Activated B cell treated with CpG ODN at 0.5 μM for 24 hours (primary cell): ENCODE measurements around the gene PTBP3. TPM values are rescaled to one million over a fixed set of nuclear protein-coding genes. Genes with fewer than 3 reads are reported as not detected.

Source experiments
- ATAC-seq: fragments of 200-7000 bp; cut with Tn5 transposase; one replicate; pipeline ENCODE4 v1.10.0; 2021; ENCODE audit warnings: low read depth, mild to moderate bottlenecking, moderate library complexity
- CTCF ChIA-PET: fragments of 350-600 bp; sonication (Branson Sonifier 250); formaldehyde crosslinking; loops from one replicate; lab custom pipeline; 2021; ENCODE audit warnings: antibody characterized with exemption; lab: Charles Lee
- POLR2A ChIA-PET: fragments of 350-600 bp; sonication (Branson Sonifier 250); formaldehyde crosslinking; loops from one replicate; lab custom pipeline; 2021; ENCODE audit warnings: antibody characterized with exemption; lab: Charles Lee
- DNase-seq: peaks from one replicate; pipeline ENCODE4 v3.0.0; 2022
- H3K27ac Mint-ChIP-seq: one replicate; pipeline ENCODE4 v1.8.0; 2020; ENCODE audit warnings: mixed read lengths
- H3K27me3 Mint-ChIP-seq: one replicate; pipeline ENCODE4 v1.8.0; 2021; ENCODE audit warnings: mixed read lengths
- H3K36me3 Mint-ChIP-seq: one replicate; pipeline ENCODE4 v1.8.0; 2021; ENCODE audit warnings: low read depth, mixed read lengths
- H3K4me1 Mint-ChIP-seq: one replicate; pipeline ENCODE4 v1.8.0; 2021; ENCODE audit warnings: mixed read lengths
- H3K4me3 Mint-ChIP-seq: one replicate; pipeline ENCODE4 v1.8.0; 2020; ENCODE audit warnings: mild to moderate bottlenecking, mixed read lengths
- H3K9me3 Mint-ChIP-seq: one replicate; pipeline ENCODE4 v1.8.0; 2020; ENCODE audit warnings: mixed read lengths
- CTCF ChIP-seq: fragments of 200-600 bp; IDR thresholded peaks from one replicate; pipeline ENCODE4 v1.8.0; 2022; ENCODE audit warnings: antibody characterized with exemption, mild to moderate bottlenecking
- intact Hi-C: fragments of 100-400 bp; cut with micrococcal nuclease; formaldehyde crosslinking; loops from one replicate; pipeline ENCODE4 v1.15.1; 2024
- total RNA-seq: library from RNA; stranded (reverse); gene quantifications from 2 replicates; pipeline ENCODE4 v1.2.3, GENCODE V29; 2022

Gene PTBP3
- total RNA-seq, 1 donor from 2014 or later, result 106 TPM

- Mint-ChIP-seq H3K27me3 (no peaks in the 10 kb centered on the region), H3K27ac (no peak overlapping the region), H3K4me3 (no peak overlapping the region), H3K4me1 (peaks cover 45% of the 10 kb centered on the region), H3K36me3 (no peaks in the 10 kb centered on the region), H3K9me3 (no peaks in the 10 kb centered on the region)
- ChIA-PET CTCF (interaction anchor here (0.7 to 1.2 kb wide), 2 partner anchors 101 to 643 kb away, joined by 3 read pairs; no protein-coding TSS in a partner anchor), POLR2A (interaction anchor here (0.5 to 1.0 kb wide), 3 partner anchors 102 to 157 kb away, joined by 4 to 5 read pairs (median 4); partner anchors contain the start of gene PTBP3)
- ATAC-seq (no peak), DNase-seq (no peak)
- TF ChIP-seq CTCF, result no peak
- intact Hi-C loops, result loop anchor here (5.0 kb wide), 2 partner anchors 34 to 69 kb away; no protein-coding TSS in a partner anchor
Measured at GRCh38 chr9:112176524-112176923, 156.9 kb downstream of the PTBP3 start.

DNA sequence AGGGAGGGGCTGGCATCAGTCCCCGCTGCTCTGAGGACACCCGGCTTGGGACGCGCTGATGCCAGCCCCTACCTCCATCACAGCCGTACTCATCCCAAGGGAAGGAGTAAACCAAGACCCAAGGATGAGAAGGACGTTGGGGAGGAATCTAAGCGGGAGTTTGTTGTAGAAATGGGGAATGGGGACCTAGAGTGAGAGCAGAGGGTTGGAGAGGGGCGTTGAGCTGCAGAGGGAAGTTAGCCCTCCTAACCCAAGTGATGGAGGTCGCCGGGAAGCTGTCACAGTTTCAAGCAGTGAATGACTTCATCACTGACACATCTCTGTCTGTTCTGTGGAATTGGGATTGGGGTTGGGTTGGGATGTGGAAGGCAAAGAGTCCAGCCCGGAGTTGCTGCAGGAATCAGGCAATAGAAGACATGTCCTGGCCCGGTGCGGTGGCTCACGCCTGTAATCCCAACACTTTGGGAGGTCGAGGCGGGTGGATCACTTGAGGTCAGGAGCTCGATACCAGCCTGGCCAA is 157.6 kb downstream of the PTBP3 start:
- peaks cover 43% of the 10 kb centered on the region for H3K4me1 Mint-ChIP-seq
- ChIA-PET CTCF (interaction anchor here (0.7 kb wide), 1 partner anchor 644 kb away, joined by 3 read pairs; no protein-coding TSS in a partner anchor), POLR2A (interaction anchor here (0.5 to 2.4 kb wide), 4 partner anchors 12 to 154 kb away, joined by 3 to 10 read pairs (median 4); no protein-coding TSS in a partner anchor)
- no peak for ATAC-seq
- no peak for TF ChIP-seq CTCF
- no peaks in the 10 kb centered on the region for H3K36me3 Mint-ChIP-seq
- intact Hi-C loops, result loop anchor here (2.0 to 5.0 kb wide), 3 partner anchors 34 to 157 kb away; partner anchors contain the start of gene PTBP3
- DNase-seq, result no peak
- H3K9me3 Mint-ChIP-seq, result no peaks in the 10 kb centered on the region
- H3K27me3 Mint-ChIP-seq, result no peaks in the 10 kb centered on the region
- H3K27ac Mint-ChIP-seq, result peak overlapping the region; percentile 32
- H3K4me3 Mint-ChIP-seq, result peak overlapping the region; percentile 81

- ChIA-PET POLR2A (interaction anchor here (0.5 to 2.4 kb wide), 4 partner anchors 11 to 101 kb away, joined by 3 to 10 read pairs (median 4); no protein-coding TSS in a partner anchor), CTCF (interaction anchor here (1.1 to 1.6 kb wide), 2 partner anchors 12 to 249 kb away, joined by 3 to 5 read pairs; no protein-coding TSS in a partner anchor)
- Mint-ChIP-seq H3K4me3 (peak within 1 kb of the TSS; percentile 85), H3K9me3 (no peaks in the 10 kb centered on the region), H3K27me3 (no peaks in the 10 kb centered on the region), H3K4me1 (peaks cover 40% of the 10 kb centered on the region), H3K36me3 (peaks cover under 1% of the 10 kb centered on the region), H3K27ac (peak within 1 kb of the TSS; percentile 63)
- ATAC-seq (peak; percentile 60), DNase-seq (peak; percentile 50)
- no peak for TF ChIP-seq CTCF
- intact Hi-C loops, result loop anchor here (1.0 to 5.0 kb wide), 5 partner anchors 13 to 158 kb away; partner anchors contain the start of gene PTBP3
Measured at GRCh38 chr9:112174965-112175795, 158.2 kb downstream of the PTBP3 start, which contains the start of gene SUSD1. Gene SUSD1 (minus strand): TSS chr9:112175297. CDS start chr9:112175235, 62 bp downstream.

GRCh38 chr9:112174222-112174964 is 159.0 kb downstream of the PTBP3 start:
- H3K4me1 Mint-ChIP-seq, result peaks cover 39% of the 10 kb centered on the region
- H3K27me3 Mint-ChIP-seq, result no peaks in the 10 kb centered on the region
- peak; percentile 62 for DNase-seq
- ChIA-PET POLR2A (interaction anchor here (0.5 to 2.4 kb wide), 3 partner anchors 12 to 100 kb away, joined by 3 to 10 read pairs (median 4); no protein-coding TSS in a partner anchor), CTCF (interaction anchor here (1.1 to 1.6 kb wide), 2 partner anchors 13 to 250 kb away, joined by 3 to 5 read pairs; no protein-coding TSS in a partner anchor)
- ATAC-seq, result peak; percentile 87
- peaks cover 2% of the 10 kb centered on the region for H3K36me3 Mint-ChIP-seq
- no peak for TF ChIP-seq CTCF
- no peaks in the 10 kb centered on the region for H3K9me3 Mint-ChIP-seq
- H3K27ac Mint-ChIP-seq, result peak overlapping the region; percentile 63
- H3K4me3 Mint-ChIP-seq, result peak overlapping the region; percentile 85
- intact Hi-C loops, result loop anchor here (1.0 to 5.0 kb wide), 3 partner anchors 12 to 158 kb away; partner anchors contain the start of gene PTBP3
